Stimulated activated CD4-positive, alpha-beta T cell treated with anti-CD3 and anti-CD28 coated beads, Interleukin-2, amount 100 ng/mL, for 48 hours (primary cell): ENCODE results near the gene ELL.

Experiments used
- DNase-seq, 2 donors: peaks; one replicate each; pipeline ENCODE4 v3.0.0-alpha.2; 2020

Gene ELL

GRCh38 chr19:18487576-18488402 lies 34.1 kb downstream of the ELL start:
- no peak for DNase-seq

DNA sequence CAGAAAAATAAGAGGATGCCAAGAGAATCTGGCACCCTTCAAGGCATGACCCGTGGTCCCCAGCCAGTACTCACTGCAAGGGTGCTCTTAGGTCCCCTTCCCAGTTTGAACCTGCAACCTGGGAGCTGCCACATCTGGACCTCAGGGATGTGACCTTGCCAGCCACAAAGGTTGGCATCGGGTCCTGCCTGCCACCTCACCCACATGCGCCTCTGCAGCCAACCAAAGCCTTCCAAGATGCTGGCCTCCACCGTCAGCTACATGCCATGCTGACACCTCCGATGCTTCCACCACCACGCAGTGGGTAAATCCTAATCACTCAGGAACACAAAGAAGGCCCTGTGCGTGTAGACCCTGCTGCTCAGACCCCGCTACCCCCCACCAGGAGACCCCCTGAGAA lies 35.1 kb downstream of the ELL start:
- no peak for DNase-seq

DNA sequence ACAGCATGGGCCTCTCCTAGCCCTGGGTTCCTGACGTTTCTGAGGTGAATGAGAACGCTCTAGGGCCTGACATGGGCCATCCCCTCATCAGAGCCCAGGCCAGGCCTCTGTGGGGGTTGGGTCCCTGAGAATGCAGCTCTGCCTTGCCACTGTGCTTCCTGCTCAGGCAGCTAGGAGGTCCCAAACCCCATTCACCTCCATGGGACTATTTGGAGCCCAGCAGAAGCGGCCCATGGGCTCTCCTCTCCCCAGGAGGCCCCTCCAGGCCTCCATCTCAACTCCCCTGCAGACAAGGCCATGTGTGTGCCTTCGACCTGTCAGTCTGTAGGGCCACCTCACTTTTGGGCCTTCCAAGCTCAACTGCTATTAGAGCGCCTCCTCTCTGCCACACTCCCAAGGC lies 36.9 kb downstream of the ELL start:
- DNase-seq, result no peak

GRCh38 chr19:18483119-18483890 lies 38.6 kb downstream of the ELL start:
- DNase-seq, result no peak

DNA sequence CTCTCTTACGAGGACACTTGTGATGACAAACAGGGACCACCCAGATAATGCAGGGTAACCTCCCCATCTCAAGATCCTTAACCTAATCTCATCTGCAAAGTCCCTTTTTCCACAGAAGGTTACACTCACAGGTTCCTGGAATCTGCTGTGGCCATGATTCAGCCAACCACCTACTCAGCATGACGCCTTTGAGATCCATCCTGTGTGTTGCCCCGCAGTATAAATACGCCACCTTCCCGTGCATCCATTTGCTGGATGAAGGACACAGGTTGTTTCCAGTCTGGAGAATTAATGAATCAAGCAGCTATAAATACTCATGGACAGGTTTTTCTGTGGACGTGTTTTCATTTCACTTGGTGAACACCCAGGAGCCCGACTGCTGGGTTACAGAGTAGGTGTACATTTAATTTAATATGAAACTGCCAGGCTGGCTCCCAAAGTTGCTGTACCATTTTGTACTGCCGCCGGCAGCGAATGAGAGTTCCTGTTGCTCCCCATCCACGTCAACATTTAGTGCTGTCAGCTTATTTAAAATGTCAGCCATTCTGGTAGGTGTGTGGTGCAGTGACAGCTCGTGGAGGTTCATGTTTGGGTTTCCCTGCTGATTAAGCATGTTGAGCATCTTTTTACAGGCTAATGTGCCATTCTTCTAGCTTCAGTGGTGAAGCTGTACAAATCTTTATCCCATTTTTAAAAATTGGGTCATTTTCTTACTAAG lies 40.2 kb downstream of the ELL start:
- DNase-seq, result peak in 1 of 2 donors; percentile 34

GRCh38 chr19:18480006-18480691 lies 41.7 kb downstream of the ELL start:
- DNase-seq, result no peak

DNA sequence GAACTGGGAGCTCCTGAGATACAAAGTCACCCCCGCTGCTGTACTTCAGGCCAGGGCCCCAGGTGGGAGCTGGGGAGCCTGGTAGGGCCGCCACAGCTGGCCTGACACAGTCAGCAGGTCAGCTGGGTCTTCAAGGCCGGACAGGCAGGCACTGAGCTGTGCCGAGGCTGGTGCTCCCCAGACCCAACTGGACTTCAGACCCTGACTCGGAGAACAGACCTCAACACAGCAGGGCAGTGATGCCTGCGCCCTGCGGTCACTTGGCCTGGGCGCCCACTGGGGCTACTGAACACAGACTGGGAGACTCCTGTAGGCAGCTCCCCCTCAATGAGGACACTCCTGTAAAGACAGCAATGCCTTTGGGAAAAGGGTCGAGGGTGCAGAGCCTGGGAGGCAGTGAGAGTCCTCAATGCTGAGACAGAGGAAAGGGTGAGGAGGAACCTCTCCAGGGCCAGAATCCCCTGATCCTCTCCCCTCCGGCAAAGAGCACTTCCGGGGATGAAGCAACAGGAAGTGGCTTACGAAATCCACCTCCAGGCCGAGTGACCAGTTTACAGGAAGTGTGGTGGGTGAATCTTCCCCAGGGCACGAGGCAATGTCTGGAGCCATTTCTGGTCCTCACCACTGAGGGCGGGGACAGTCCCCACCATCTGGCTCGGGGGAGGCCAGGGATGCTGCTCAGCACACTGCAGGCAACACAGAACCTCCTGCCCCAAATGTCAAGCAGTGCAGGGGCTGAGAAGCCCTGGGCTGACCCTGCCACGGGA lies 43.1 kb downstream of the ELL start:
- peak; percentile 57 to 66 for DNase-seq

DNA sequence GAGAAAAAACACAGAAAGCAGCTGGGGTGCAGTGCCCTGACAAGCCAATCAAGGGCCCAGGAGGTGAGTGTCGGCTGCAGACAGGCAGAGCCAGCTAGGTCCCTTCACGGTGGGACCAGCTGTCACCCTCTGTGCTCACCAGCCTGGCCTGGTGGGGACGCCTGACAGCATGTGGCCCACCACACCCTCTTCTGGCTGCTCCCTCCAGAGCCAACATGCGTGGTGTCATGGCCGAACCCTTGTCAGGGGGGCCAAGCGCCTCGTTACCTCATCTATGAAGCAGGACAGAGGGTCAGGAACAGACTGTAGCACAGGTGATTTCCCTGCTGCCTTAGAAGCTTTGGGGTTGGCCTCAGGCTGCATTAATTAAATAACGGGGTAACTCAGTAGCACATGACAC lies 43.9 kb downstream of the ELL start:
- no peak for DNase-seq

DNA sequence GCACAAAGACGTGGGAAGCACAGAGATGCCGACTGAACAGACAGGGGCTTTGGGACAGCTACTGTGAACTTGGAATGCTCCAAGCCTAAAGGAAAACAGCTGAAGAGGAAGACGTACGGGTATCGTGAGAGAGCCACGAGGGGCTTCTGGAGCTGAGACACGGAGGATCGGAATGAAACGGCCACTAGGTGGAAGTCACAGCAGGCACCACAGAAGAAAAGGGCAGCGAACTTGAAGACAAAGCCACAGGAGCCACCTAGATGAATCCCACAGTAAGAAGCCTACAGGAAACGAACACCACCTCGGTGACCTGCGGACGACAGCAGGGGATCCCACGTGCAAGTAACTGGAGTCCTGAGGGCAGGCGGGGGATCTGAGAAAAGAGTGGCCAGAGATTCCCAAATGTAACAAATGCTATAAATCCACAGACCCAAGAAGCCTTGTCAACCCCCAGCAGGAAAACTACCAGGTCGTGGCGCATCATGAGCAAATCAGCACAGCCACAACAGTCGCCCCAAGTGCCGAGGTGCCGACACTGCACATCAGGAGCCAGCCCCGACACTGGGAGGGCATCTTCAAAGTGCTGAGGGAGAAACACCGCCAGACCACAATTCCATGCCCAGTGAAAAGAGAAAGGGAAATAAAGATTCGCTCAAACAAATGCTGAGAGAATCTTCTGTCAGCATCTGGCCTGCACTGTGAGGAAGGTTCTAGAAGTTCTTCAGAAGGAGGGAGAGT lies 44.7 kb downstream of the ELL start:
- DNase-seq, result no peak

- DNase-seq, result no peak
Measured at GRCh38 chr19:18476507-18477041, 45.3 kb downstream of the ELL start.

DNA sequence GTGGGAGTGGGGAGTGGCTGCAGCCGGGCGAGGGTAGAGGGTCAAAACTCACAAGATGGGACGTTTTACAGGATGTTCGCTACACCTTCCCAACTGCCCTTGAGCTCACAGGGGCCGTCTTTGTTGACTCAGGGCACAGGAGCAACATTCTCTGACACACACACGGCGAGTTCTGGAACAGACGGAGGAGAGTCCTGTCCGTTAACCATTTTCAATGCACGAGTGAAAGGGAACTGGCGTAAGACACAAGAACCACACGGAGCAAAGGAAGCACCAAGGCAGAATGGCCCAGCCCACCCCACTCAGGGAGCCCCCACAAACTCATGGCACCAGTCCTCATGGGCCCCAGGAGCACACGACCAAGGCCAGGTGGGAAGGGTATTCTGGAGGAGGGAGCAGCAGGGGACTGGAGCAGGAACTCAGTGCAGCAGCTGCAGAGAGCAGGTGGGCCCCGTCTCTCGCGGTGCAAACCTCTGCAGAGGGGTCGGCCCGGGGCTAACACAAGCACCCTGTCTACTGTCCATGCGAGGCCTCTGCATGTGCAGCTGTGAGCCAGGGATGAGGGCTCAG lies 46.0 kb downstream of the ELL start:
- DNase-seq, result no peak

DNA sequence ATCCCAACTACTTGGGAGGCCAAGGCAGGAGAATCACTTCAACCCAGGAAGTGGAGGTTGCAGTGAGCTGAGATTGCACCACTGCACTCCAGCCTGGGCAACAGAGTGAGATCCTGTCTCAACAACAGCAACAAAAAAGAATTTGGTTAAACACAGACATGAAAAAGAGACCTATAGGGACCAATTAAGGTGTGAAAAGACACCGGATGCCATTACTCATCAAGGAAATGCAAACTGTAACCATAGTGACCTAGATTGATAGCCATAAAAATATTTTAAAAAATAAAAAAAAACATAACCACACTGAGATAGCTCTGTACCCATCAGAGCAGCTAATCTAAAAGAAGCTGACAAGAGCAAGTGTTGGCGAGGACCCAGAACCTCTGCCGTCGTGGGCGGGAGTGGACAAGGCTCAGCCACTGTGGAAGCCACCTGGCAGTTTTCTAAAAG lies 46.8 kb downstream of the ELL start:
- no peak for DNase-seq

- no peak for DNase-seq
Measured at GRCh38 chr19:18474366-18474887, 47.4 kb downstream of the ELL start.

GRCh38 chr19:18473706-18474087 lies 48.2 kb downstream of the ELL start:
- DNase-seq, result no peak

DNA sequence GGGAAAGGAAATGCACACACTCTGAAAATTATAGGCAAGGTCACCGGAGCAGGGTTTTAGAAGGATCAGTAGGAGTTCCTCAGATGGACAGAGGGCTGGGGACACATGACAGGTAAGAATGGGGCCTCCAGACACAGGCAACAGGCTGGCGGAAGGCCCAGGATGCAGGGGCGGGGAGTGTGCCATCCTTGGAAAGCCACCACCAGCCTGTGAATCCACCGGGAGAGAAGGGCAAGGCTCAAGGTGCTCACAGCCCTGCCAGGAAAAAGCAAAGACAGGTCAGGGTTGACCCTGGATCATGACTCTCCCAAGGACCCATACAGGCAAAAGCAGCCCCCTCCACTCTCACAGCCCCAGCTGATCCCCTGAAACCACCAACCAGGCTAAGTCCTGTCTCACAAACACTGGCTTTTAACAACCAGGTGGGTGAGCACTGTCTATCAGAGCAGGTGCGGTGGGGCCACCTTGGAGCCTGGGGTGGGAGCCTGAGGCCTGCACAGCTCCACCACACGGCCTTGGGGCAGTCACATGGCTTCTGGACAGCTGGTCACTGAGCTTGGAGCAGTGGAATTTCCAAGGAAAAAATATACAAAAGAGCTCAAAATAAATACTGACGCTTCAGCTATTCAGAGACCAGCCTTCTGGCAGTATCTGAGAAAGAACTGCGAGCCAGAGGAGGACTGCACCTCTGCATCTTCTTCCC lies 48.7 kb downstream of the ELL start:
- no peak for DNase-seq

DNA sequence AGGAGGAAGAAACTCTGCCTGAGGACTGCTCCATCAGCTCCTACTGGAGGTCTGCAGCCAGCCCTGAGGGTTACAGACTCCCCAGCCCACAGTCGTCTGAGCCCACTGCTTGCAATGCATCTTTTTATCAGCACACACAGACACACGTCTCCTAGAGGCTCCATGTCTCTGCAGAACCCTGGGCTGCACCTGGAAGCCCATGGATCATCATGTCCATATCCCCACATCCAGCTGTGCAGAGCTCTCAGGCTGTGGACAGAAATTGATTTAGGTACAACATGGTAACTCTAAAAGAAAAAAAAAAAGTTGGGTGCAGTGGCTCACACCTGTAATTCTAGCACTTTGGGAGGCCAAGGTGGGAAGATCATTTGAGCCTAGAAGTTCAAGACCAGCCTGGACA lies 51.1 kb downstream of the ELL start:
- DNase-seq, result no peak

- DNase-seq, result peak; percentile 67 to 73
Measured at GRCh38 chr19:18469069-18469846, 52.6 kb downstream of the ELL start.

- DNase-seq, result no peak
Measured at GRCh38 chr19:18468517-18468916, 53.4 kb downstream of the ELL start.

DNA sequence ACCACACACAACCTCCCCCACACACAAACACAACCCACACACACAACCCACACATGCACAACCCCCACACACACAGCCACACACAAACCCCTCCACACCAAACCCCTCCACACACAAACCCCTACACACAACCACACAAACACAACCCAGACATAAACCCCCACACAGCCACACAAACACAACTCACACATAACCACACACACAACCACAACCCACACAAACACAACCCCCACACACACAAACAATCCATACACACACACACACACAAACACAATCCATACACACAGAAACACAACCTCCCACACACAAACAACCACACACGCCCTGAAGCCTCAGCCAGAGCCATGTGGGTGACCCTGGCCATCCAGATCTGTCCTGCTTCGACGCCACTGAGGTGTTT lies 53.9 kb downstream of the ELL start:
- DNase-seq, result no peak
